K562 (cell line): Measurements from ENCODE around the gene TOR3A. TPM values are rescaled to one million over a fixed set of nuclear protein-coding genes. Genes with fewer than 3 reads are reported as not detected.

Source experiments
- LEF1 ChIP-seq: fragments of 450-650 bp; IDR thresholded peaks from 2 replicates; pipeline ENCODE4 v1.6.1; 2016; ENCODE audit warnings: mild to moderate bottlenecking
- NR2C2 ChIP-seq, 2 experiments: fragments of 200-800 bp in 1 of 2; sonication (Bioruptor generic) in 1 of 2; sonication (generic) in 1 of 2; formaldehyde crosslinking in 1 of 2; IDR thresholded peaks; 2 replicates each; pipeline versions ENCODE4 v1.6.1 to v1.8.0; 2016 to 2022; ENCODE audit warnings: mild to moderate bottlenecking in 1 of 2, missing compliant biosample characterization in 1 of 2, missing genetic modification characterization in 1 of 2, missing genetic modification reagents in 1 of 2
- PHF8 ChIP-seq: fragments of 200-600 bp; sonication (generic); IDR thresholded peaks from 2 replicates; pipeline ENCODE4 v1.6.1; 2012; ENCODE audit warnings: mixed run types, mild to moderate bottlenecking, inconsistent platforms, low read length, moderate library complexity, borderline replicate concordance
- SMAD4 ChIP-seq: fragments of 250-450 bp; sonication (Bioruptor Pico); conservative IDR thresholded peaks from 2 replicates; pipeline ENCODE4 v1.8.0; 2021; ENCODE audit warnings: inconsistent platforms, mild to moderate bottlenecking, moderate library complexity
- TOE1 ChIP-seq, 2 experiments: fragments of 450-650 bp in 1 of 2; sonication (generic) in 1 of 2; formaldehyde crosslinking in 1 of 2; IDR thresholded peaks; 2 replicates each; pipeline versions ENCODE4 v1.7.1 to v1.8.0; 2016 to 2022; ENCODE audit warnings: borderline replicate concordance in 2 of 2, mild to moderate bottlenecking in 2 of 2, antibody characterized with exemption in 1 of 2, inconsistent platforms in 1 of 2, low read depth in 1 of 2, missing genetic modification reagents in 1 of 2, moderate library complexity in 1 of 2
- ZNF197 ChIP-seq: fragments of 200-800 bp; sonication (Bioruptor generic); IDR thresholded peaks from 2 replicates; pipeline ENCODE4 v1.6.1; 2016; ENCODE audit warnings: low read depth, missing genetic modification characterization, missing compliant biosample characterization
- ZNF668 ChIP-seq: fragments of 250-450 bp; sonication (Bioruptor Pico); IDR thresholded peaks from 2 replicates; pipeline ENCODE4 v1.8.0; 2022; ENCODE audit warnings: mild to moderate bottlenecking, inconsistent platforms
- polyA plus RNA-seq, 8 experiments: library from polyadenylated mRNA; depleted of rRNA in 4 of 8; stranded (reverse) in 5 of 8; unstranded in 3 of 8; fragments of >200 nt; fragmentation: Nextera tagmentation in 2 of 8; fragmentation: Illumina TruSeq in 1 of 8; extraction: Ambion mirVana in 2 of 8; extraction: Trizol in 1 of 8; gene quantifications; 2 replicates each; pipeline versions ENCODE4 v1.2.1 to v1.2.3, GENCODE V29; 2011 to 2014; ENCODE audit warnings: inconsistent platforms in 1 of 8, missing spikeins in 1 of 8
- total RNA-seq, 7 experiments: library from RNA; depleted of rRNA in 6 of 7; stranded (reverse); fragments of >200 nt in 6 of 7; fragmentation: Illumina TruSeq in 2 of 7; extraction: Trizol in 2 of 7; gene quantifications; 2 replicates each; pipeline versions ENCODE4 v1.2.1 to v1.2.3, GENCODE V29; 2011 to 2021; ENCODE audit warnings: low replicate concordance in 1 of 7
- TF ChIP-seq, protein P1 (sequence below), 2 experiments: fragments of 450-650 bp; IDR thresholded peaks; 2 replicates each; pipeline ENCODE4 v1.6.1; 2016

TOR3A gene
- total and polyA plus RNA-seq, 9 of the 15 experiments (the other 6 are each of a cell fraction or from before 2014, with no cell fraction given), result 7.9 to 94.5 (median 39.7) TPM

DNA sequence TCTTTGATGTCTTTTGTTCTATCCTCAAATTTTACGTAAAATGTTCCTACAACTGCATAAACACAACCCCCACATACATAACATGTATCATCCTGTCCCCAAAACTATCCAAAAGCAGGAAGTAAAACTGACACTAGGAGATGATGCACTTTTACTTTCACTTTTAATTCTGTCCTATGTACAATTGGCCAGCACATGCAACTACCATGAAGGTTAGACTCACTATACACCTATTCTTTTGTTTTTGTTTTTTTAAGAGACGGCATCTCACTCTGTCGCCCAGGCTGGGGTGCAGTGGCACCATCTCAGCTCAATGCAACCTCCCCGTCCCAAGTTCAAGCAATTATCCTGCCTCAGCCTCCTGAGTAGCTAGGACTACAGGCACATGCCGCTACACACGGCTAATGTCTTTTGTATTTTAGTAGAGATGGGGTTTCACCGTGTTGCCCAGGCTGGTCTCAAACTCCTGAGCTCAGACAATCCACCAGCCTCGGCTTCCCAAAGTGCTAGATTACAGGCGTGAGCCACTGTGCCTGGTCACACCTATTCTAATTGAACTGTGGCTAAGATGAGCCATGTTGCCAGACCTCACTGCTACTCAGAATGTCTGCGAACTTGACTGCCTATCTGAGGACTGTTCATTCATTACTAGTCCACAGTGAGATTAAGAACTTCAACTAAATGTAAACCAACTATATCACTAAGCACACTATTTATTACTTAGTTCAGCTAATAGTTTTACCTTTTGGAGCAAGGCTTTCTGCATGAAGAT, 48.0 kb downstream of the TOR3A start (continued):
- TF ChIP-seq NR2C2 (CRISPR knock-in tag; IDR thresholded peaks at IDR 0.05) (no peak), NR2C2 (tag; IDR thresholded peaks at IDR 0.05) (peak; percentile 36; the same call in 1 of the 2 replicates), ZNF668 (CRISPR knock-in tag) (peak; percentile 68; the same call in 1 of the 2 replicates), TOE1 (IDR thresholded peaks at IDR 0.05; ENCODE audit: borderline replicate concordance) (no peak), TOE1 (CRISPR knock-in tag; IDR thresholded peaks at IDR 0.05; ENCODE audit: borderline replicate concordance, low read depth) (no peak), LEF1 (peak; percentile 51; the same call in 1 of the 2 replicates), PHF8 (no peak), ZNF197 (CRISPR knock-in tag) (no peak), SMAD4 (peak; percentile 42; the same call in 1 of the 2 replicates)
- TF ChIP-seq, protein P1, sequence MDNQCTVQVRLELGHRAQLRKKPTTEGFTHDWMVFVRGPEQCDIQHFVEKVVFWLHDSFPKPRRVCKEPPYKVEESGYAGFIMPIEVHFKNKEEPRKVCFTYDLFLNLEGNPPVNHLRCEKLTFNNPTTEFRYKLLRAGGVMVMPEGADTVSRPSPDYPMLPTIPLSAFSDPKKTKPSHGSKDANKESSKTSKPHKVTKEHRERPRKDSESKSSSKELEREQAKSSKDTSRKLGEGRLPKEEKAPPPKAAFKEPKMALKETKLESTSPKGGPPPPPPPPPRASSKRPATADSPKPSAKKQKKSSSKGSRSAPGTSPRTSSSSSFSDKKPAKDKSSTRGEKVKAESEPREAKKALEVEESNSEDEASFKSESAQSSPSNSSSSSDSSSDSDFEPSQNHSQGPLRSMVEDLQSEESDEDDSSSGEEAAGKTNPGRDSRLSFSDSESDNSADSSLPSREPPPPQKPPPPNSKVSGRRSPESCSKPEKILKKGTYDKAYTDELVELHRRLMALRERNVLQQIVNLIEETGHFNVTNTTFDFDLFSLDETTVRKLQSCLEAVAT (IDR thresholded peaks at IDR 0.05), result peak in 1 of 2 experiments; percentile 74; a peak in 1 of 4 replicates
